Tibial artery (tissue), 4 donors: ENCODE data around the gene MKLN1.
"Not testable (repeated sequence)": the region's sequence is repeated elsewhere in the genome, so short reads cannot be mapped to it uniquely, and the experiment has no call there.

Experiments used
- DNase-seq, 2 donors: peaks; one replicate each; pipeline ENCODE4 v3.0.0-alpha.2; 2019
- H3K27ac ChIP-seq, 2 donors: fragments of 200-600 bp; sonication (generic) in 1 of 2; 1 replicate in 1 of 2; 2 replicates in 1 of 2; pipeline ENCODE4 v1.5.1; 2018 to 2019; ENCODE audit warnings: mild to moderate bottlenecking in 1 of 2
- H3K27me3 ChIP-seq, 2 donors: fragments of 200-600 bp; sonication (generic) in 1 of 2; one replicate each; pipeline versions ENCODE4 v1.5.1 to v1.6.0; 2016 to 2019
- H3K36me3 ChIP-seq, 3 donors: fragments of 200-600 bp; sonication (generic) in 2 of 3; one replicate each; pipeline ENCODE4 v1.5.1; 2016 to 2019; ENCODE audit warnings: mild to moderate bottlenecking in 2 of 3
- H3K4me1 ChIP-seq, 4 donors: fragments of 200-600 bp; sonication (generic) in 2 of 4; 1 replicate in 3 of 4; 2 replicates in 1 of 4; pipeline ENCODE4 v1.5.1; 2016 to 2019
- H3K4me3 ChIP-seq, 2 donors: fragments of 200-600 bp; sonication (generic) in 1 of 2; 1 replicate in 1 of 2; 2 replicates in 1 of 2; pipeline ENCODE4 v1.5.1; 2018 to 2019; ENCODE audit warnings: mild to moderate bottlenecking in 2 of 2
- H3K9me3 ChIP-seq, 3 donors: fragments of 200-600 bp; sonication (generic) in 1 of 3; one replicate each; pipeline ENCODE4 v1.5.1; 2016 to 2019
- intact Hi-C: fragments of 100-400 bp; cut with DNase I; formaldehyde crosslinking; loops from one replicate; pipeline ENCODE4 v1.15.0; 2023; ENCODE audit warnings: low total_unique reads
- TF ChIP-seq, protein P1 (sequence below), 2 experiments: fragments of 200-600 bp in 1 of 2; fragments of 450-650 bp in 1 of 2; IDR thresholded peaks; one replicate each; pipeline ENCODE4 v1.5.1; 2017 to 2019; ENCODE audit warnings: antibody characterized with exemption in 2 of 2, mild to moderate bottlenecking in 1 of 2, moderate library complexity in 1 of 2

The MKLN1 gene

DNA sequence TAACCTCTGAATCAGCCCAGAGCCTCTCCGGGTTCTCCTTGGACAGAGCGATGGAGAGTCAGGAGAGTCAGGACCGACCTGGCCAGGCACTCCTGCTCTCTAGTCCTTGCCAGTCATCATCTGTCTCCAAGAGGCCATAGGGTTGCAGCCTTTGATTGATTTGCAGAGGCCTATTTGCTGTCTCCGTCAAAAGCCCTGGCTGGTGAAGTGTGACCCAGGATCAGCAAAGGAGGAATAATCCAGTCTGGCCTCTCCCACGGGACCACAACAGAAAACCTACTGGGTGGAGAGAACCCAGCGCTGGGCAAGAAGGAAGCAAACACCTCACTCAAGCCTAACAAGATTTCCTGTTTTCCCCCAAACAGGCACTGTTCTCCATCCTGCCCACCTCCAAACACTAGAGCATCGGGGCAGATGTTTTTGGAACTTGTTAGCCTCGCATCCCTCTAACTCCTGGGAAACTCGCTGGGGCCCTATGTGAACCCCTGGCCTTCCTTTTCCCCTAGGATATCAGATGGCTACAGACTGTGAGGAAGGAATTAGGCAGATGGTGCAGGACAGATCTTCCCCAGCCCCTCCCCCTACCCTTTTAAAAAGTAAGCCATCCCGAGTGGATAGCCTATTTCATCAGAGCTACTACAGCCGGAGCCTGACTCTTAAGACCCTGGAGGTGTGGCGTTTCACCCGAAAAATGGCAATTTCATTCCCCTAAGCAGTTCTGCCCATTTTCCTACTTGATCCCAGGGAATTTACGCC lies 174.4 kb downstream of the MKLN1 start:
- no peak overlapping the region for H3K4me3 ChIP-seq
- no peaks in the 10 kb centered on the region for H3K9me3 ChIP-seq
- peaks cover 0 to 12% of the 10 kb centered on the region in 2 donors for H3K27me3 ChIP-seq
- intact Hi-C loops: no loop called here
- H3K4me1 ChIP-seq: peaks cover 0 to 25% (median 10%) of the 10 kb centered on the region in 4 donors
- DNase-seq: no peak
- H3K36me3 ChIP-seq: peaks cover 5 to 33% (median 11%) of the 10 kb centered on the region in 3 donors
- TF ChIP-seq, protein P1, sequence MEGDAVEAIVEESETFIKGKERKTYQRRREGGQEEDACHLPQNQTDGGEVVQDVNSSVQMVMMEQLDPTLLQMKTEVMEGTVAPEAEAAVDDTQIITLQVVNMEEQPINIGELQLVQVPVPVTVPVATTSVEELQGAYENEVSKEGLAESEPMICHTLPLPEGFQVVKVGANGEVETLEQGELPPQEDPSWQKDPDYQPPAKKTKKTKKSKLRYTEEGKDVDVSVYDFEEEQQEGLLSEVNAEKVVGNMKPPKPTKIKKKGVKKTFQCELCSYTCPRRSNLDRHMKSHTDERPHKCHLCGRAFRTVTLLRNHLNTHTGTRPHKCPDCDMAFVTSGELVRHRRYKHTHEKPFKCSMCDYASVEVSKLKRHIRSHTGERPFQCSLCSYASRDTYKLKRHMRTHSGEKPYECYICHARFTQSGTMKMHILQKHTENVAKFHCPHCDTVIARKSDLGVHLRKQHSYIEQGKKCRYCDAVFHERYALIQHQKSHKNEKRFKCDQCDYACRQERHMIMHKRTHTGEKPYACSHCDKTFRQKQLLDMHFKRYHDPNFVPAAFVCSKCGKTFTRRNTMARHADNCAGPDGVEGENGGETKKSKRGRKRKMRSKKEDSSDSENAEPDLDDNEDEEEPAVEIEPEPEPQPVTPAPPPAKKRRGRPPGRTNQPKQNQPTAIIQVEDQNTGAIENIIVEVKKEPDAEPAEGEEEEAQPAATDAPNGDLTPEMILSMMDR (IDR thresholded peaks at IDR 0.05): no peak
- H3K27ac ChIP-seq: no peak overlapping the region

DNA sequence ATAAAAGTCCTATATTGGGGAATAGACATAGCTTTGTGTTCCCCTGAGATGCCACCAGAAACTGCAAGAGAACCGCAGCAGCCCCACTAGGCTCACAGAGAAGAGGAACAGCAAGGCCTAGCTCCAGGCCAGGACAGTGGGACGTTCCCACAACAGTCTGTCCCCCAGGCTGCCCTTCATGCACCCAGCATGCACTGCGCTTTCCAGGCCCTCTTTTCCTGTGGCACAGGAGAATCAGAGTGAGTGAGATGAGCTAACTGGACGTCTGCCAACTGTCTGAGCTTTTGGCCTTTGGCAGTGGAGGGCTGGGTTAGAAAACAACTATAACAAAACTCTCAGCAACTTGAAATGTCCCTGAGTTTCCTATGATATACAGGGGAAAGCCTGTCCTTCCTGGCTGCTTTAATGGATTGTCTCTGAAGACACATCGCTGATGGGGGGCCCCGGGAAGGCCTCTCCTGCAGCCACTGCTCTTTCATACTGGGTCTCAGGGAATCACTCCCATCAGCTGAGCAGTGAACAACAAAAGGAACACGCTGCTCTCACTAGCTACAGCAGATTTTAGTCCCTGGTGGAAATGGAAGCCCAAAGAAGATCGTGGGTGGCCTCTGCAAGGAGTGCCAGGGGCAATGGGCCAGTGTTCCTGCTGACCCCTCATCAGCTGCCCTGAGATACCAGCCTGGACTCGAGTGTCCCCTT lies 175.3 kb downstream of the MKLN1 start:
- intact Hi-C loops: no loop called here
- Histone ChIP-seq H3K36me3 (peaks cover 0 to 25% (median 2%) of the 10 kb centered on the region in 3 donors), H3K9me3 (no peaks in the 10 kb centered on the region), H3K4me1 (peaks cover 0 to 24% (median 12%) of the 10 kb centered on the region in 4 donors), H3K27ac (peak overlapping the region in 1 of 2 donors; percentile 24), H3K4me3 (no peak overlapping the region), H3K27me3 (peaks cover 0 to 17% of the 10 kb centered on the region in 2 donors)
- DNase-seq: no peak
- TF ChIP-seq, protein P1 (IDR thresholded peaks at IDR 0.05): no peak

DNA sequence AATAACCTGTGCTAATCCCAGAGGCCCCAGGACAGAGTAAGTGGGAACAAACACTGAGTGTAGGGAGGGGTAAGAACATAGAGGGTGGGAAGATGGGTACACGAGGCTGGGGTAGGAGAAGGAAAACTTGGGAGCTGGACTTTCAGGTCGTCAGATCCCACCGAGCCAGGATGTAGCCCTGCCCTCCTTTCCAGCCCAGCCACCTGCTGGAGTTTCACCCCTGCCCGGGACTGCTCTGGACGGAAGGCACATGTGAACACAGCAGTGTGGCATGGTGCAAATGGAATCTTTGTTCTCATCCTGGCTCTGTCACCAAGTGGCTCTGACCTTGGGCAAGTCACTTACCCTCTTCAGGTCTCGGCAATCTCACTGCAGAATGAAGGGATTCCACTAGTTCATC lies 176.0 kb downstream of the MKLN1 start:
- H3K9me3 ChIP-seq: no peaks in the 10 kb centered on the region
- peaks cover 0 to 17% of the 10 kb centered on the region in 2 donors for H3K27me3 ChIP-seq
- peaks cover 0 to 28% (median 10%) of the 10 kb centered on the region in 4 donors for H3K4me1 ChIP-seq
- H3K4me3 ChIP-seq: no peak overlapping the region
- H3K36me3 ChIP-seq: peaks cover 0 to 18% (median 0%) of the 10 kb centered on the region in 3 donors
- peak overlapping the region in 1 of 2 donors; percentile 24 for H3K27ac ChIP-seq
- intact Hi-C loops: no loop called here
- TF ChIP-seq, protein P1 (IDR thresholded peaks at IDR 0.05): no peak
- DNase-seq: no peak

DNA sequence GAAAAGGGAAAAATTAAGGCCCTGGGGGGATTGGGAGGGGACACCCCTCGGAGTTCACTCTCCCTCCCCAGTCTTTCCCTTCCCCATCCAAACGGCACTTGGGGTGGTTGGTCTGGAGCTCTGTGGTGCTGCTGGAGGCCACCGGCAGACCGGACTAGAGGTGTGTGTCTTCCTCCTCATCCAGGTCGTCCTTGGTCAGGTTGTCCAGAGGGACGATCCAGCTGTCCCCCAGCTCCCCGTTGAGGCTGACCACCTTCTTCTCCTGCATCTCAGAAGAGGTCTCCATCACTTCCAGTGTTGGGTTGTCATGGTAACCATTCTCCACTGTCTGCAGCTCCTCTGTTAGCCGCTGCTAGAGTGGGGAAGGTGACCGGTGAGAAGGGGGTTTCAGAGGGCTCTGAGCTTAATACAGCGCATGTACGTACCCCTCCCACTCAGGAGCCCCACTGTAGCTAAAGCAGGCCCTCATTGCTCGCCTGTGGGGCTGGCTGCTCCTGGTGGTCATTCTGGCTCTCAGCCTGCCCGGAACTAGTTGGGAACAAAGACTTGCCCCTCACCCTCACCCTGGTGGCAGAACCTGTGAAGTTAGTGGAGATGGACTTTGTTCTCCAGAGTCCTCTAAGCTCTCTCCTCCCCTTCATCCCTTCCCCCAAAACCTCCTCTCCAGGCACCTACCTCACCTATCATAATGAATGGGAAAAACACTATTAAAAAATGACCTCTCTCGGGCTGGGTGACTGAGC lies 176.7 kb downstream of the MKLN1 start:
- H3K27me3 ChIP-seq: peaks cover 0 to 17% of the 10 kb centered on the region in 2 donors
- H3K4me1 ChIP-seq: peaks cover 0 to 28% (median 9%) of the 10 kb centered on the region in 4 donors
- no peaks in the 10 kb centered on the region for H3K9me3 ChIP-seq
- peaks cover 0 to 12% (median 0%) of the 10 kb centered on the region in 3 donors for H3K36me3 ChIP-seq
- no peak for DNase-seq
- intact Hi-C loops: no loop called here
- no peak overlapping the region for H3K4me3 ChIP-seq
- TF ChIP-seq, protein P1 (IDR thresholded peaks at IDR 0.05): no peak
- no peak overlapping the region for H3K27ac ChIP-seq

- H3K4me1 ChIP-seq: peaks cover 0 to 28% (median 9%) of the 10 kb centered on the region in 4 donors
- DNase-seq, H3K36me3 ChIP-seq, intact Hi-C loops, H3K27ac ChIP-seq, H3K4me3 ChIP-seq, H3K9me3 ChIP-seq: not testable (repeated sequence)
- peaks cover 0 to 17% of the 10 kb centered on the region in 2 donors for H3K27me3 ChIP-seq
These were observed 177.5 kb downstream of the MKLN1 start for GRCh38 chr7:131505037-131505620.
